GM18870 (cell line): ENCODE measurements around the gene RGP1.

Experiments
- ATAC-seq: cut with Tn5 transposase; IDR thresholded peaks from one replicate; pipeline ENCODE4 v1.9.1; 2021; ENCODE audit warnings: moderate library complexity; ENCODE audit not compliant: unreplicated experiment

RGP1 gene, protein sequence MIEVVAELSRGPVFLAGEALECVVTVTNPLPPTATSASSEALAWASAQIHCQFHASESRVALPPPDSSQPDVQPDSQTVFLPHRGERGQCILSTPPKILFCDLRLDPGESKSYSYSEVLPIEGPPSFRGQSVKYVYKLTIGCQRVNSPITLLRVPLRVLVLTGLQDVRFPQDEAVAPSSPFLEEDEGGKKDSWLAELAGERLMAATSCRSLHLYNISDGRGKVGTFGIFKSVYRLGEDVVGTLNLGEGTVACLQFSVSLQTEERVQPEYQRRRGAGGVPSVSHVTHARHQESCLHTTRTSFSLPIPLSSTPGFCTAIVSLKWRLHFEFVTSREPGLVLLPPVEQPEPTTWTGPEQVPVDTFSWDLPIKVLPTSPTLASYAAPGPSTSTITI

DNA sequence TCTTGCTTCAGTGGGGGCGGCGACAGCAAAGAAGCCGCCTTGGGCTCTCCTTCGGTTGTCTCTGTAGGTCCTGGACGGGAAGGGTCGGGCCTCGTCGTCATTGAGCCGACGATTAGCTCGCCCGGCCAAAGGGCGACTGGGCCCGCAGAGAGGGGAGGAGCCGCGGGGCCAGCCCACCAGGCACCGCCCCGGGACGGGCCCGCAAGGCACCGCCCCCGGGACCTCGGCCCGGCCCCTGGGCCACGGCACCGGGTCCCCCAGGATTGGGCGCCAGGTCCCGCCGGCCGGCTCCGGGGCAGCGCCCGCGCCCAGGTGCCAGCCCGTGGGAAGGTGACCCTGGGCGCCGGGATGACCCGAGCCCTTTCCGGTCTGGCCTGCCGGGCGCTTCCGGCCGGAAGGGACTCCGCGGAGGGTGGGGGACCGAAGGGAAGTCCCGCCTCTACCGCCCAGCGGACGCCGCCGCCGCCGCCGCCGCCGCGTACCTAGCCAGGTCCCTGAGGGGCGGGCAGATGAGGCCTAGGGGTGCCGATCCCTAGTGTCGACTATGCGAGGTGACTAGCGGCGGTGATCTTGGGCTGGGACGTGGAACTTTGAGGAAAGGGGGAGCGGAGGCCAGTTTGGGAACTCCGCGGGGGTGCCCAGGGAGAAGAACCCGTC, at the start of gene RGP1, which contains the start of gene GBA2:
RGP1 (plus strand) TSS at position 430 of the 657 bp plus-strand sequence. CDS start 469 bp downstream, outside the sequence.
GBA2 (minus strand) TSS at position 371 of the 657 bp plus-strand sequence. CDS start 524 bp downstream, outside the sequence.
- no peak for ATAC-seq

DNA sequence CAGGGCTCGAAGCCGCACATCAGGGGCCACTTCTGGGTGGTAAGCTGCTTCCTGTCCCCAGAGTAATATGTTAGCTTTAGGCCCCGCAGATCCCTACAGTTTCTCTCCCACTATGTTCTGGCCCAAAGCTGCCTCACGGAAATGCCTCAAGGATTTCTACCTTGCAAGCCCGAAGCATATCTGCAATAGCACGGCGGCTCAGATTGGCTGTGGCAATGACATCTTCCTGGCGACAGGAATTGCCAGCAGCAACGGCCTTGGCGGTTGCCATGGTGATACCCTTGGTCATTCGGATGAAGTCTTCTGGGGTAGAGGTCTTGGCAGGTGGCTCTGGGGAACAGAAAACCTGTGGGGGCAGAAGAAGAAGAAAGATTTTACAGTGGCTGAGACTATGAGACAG, 49.1 kb upstream of the RGP1 start:
- no peak for ATAC-seq

DNA sequence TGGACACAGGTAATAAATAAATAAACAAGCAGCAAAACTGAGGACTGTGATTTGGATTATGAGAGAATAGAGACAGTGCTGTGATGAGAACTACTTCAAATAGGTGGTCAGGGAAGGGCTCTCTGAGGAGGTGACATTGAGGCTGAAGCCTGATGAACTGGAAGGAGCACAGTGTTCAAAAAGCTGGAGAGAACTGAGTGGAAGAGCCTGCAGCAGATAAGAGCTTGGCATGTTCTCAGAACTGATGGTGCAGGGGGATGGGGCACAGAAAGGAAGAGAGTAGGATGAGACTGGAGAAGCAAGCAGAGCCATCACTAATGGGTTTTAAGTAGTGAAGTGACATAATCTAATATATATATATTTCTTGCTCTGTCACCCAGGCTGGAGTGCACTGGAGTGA, 48.1 kb upstream of the RGP1 start:
- no peak for ATAC-seq

DNA sequence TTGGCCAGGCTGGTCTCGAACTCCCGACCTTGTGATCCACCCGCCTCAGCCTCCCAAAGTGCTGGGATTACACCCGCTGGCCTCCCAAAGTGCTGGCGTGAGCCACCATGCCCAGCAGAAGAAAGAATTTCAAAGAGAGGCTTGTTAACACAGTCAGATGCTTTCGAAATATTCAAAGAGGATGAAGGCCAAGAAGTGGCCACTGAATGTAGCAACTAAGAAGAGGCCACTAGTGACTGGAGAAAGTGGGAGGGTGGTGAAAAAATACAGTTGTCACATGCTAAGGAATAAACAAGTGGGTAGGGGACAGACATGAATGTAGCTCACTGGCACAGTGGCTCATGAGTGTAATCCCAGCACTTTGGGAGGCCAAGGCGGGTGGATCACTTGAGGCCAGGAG, 46.4 kb upstream of the RGP1 start:
- no peak for ATAC-seq

DNA sequence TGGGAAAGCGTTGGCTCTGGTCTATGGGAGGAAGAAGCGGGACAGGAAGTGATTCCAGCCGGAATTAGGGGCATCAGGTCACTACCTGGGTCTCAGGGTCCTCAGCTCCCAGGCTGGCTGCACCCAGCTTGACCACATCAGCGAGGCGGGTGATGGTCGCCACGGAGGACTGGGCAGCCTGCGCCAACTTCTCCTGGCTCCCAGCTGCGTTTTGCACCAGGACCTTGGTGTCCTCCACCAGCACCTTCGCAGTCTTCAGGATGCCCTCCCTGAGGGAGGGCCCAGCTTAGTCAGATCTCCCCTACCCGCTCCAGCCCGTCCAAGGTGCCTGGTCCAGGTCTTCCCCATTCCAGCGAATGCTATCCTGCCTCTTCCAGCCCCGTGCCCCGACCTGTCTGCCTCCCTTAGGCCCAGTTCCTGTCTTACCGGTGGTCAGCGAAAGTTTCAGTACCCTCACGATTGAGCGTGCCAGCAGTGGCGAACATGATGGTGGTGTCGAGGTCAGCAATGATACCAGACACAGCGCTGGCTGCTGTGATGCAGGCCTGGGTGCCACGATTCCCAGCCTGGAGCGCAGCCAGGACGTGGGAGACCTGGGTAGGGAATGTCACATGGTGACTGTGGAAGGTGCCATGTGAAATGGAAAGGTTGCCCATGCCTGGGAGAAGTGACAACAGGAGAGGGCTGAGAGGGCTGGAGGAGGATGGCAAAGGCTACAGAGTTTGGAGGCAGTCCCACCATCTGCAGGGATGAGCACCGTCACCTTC, 45.0 kb upstream of the RGP1 start:
- no peak for ATAC-seq

DNA sequence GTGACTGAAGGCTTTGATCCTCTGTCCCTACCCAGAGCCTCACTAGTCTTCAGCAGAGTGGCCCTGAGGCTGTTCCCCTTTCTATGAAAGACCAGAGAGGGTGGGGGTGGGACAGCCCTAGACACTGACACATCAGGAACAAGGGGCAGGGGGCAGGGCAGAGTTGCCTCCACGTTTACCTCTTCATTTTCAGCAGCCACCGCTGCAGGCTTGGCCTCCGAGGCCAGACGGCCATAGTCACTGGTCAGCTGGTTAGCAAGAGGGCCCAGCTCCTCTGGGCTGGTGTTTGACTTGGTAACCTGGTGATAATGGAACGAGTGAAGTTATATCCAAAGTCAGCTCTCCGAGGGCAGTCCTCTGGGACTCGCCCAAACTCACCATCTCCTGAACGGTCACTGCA, 43.7 kb upstream of the RGP1 start:
- ATAC-seq: no peak

DNA sequence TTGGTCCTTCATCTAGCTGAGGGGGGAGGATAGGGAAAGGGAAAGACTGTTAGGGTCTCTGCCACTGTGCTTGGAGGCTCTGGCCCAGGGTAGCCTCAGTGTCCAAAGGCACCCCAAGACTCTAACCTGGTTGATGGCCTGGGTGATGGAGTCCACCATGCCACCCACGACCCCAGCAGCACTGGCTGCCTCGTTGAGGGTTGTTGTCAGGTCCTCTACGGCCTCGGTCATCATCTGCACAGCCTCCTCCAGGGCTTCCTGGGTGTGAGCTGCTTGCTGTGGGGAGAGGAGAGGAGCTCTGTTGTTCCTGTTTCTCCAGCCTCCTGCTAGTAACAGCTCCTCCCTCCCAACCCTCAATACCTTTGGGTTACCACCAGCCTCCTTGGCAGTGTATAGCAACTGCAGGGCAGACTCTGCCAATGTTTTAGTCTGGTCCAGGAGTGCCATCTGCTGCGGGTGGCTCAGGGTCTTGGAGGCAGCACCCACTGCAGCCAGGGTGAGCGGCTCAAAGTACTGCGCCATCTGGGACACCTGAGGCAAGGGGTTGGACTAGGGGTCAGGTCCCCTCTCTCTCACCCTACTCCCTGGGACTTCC, 43.2 kb upstream of the RGP1 start:
- ATAC-seq: no peak

DNA sequence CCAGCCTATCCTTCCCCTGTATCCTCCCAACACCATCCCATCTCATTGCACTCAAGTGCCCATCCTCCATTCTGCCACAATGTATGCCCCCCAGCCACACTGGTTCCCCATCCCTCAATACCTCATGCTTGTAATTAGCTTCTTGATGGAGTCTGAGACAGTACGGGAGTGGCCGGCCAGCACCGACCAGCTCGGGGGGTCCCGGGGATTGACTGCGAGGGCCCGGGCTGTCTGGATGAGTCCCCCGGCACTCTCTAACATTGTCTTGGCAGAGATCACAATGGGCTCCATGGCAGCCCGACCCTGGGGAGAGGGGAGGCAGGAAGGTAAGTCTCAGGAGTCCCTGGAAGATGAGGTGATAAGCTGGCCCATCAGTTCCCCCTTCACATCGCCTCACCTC, 42.1 kb upstream of the RGP1 start:
- no peak for ATAC-seq

DNA sequence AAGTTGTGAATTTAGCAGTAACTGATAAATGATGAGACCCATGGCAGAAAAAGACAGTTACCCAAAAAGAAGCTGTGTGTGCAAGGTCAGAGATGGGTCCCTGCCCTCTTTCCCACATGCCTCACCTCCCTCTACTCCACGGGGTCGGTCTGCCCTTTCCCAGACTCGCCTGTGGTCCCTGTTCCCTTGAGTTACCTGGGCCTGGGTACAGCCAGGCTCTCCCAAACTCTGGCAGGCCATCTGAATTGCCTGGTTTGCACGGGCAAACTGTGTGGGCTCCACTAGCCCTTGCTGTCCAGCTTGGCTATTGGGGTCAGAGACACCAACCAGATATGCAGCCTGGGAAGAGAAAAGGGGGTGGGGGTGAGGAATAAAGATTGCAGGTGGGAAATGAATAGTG, 40.9 kb upstream of the RGP1 start:
- no peak for ATAC-seq

DNA sequence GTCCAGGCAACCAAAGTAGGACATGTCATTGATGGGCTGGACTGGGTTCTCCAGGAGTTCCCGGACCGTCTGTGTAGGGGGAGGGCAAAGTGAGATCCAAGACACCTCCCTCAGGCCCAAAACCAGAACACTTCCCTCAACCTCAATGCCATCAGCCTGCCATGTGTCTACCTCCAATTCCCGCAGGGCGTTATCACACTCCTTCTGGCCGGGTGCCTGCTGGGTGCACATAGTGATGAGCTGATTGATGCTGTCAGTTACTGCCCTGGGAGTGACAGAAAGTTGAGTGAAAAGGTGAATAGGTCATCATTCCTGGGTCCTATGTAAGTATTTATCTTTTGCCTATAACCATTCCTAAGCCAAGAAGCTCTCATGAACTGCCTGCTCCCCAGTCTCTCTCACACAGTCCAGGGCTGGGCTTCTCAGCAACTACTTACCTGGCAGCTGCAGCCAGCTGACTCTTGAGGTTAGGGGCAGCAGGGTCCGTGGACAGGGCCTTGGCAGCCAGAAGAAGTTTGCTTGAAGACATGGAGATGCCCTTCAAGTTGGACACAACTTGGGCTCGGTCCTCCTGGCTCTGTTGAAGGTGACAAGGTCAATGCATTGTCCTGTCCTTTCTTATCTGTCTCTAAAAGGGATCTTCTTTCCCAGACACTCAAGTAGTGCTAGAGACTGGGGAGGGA, 38.1 kb upstream of the RGP1 start:
- ATAC-seq: no peak

DNA sequence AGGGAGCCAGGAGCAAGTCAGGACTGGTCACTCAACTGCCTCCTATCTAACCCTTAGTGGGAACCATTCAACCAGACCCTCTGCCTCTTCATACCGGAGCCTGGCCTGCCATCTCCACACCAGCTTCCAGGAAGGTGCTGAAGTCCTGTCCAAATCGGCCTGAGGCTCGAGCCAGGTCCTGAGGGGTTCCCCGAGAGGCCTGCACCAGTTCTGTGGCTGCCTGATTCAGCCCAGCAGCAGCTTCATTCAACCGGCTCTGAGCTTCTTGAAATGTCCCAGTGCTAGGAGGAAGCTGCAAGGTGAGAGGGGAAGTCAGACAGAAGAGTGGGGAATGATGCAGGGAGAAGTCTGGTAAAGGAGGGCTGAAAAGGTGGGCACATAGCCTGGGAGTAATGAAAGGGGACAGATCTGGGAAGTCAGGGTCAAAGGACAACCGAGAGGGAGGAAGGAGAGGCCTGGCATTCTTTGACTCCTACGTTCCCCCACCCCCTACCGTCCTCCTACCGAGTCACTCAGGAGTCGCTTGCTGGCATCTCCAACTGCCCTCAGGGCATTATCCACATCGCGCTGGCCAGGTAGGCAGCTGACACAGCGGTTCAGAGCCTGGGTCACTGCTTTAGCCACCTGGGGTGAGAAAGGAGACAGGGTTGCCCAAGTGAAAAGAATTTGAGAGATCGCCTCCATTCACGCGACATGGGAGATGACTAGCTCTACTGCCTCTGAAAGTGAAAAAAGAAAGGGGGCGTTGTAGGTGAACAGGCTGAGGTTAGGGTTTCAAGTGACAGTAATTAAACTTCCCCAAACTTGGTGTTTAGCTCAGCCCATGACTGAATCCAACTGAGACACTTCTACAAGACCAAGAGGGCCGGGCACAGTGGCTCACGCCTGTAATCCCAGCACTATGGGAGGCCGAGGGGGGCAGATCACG, 37.3 kb upstream of the RGP1 start:
- ATAC-seq: no peak

DNA sequence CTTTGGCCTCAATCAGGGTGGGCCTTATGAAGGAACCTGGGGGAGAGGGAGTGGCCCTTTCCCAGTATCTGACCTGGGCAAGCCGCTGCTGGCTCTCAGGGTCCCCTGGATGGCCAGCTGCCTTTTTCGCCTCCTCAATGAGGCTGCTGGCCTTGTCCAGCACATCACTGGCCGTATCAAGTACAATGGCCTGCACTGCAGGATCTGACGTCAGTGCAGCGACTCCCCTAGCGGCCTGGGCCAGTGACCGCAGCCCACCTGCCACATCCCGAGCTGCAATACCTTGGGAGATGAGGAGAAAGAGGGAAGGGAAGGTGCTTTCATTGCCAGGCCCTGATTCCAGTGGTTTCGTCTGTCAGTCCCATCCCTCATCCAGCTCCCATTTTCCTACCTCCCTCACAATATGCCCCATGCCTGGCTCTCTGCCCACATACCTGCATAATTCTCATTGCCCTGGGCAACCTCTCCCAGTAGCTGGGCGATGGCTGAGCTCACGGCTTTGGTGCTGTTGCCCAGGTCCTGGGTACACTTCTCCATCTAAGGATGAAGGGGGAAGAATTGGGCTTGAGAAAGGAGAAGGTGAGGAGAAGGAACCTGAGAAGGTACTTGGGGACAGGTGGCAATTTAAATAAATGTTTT, 36.2 kb upstream of the RGP1 start:
- no peak for ATAC-seq

DNA sequence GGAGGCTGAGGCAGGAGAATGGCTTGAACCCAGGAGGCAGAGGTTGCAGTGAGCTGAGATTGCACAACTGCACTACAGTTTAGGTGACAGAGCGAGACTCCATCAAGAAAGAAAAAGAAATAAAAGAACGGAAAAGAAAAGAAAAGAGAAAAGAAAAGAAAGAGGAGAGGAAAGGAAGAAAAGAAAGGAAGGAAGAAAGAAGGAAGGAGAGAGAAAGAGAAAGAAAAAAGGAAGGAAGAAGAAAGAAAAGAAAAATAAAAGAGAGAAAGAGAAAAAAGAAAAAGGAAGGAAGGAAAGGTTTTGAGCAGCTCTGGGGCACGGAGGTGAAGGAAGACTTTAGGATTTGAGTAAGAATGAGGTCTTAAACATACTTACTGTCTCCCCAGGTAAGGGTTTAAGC, 35.5 kb upstream of the RGP1 start:
- no peak for ATAC-seq

DNA sequence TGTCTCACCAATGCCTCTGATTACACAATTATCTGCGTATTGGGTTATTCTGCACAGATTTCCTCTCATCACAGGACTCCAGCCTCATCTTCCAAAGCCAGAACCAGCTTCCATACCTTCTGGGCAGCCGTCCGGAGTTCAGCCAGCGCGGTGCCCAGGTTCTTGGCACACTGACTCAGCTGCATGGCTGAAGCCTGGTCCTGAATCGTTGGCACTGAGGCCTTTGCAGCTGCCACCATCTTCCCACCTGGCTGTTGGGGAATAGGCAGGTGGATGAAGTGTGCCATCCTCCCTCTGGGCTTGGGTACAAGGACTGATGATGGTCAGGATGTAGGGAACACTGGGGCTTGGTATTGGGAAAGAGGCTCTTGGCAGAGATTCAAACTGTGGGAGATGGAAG, 35.0 kb upstream of the RGP1 start:
- ATAC-seq: no peak

DNA sequence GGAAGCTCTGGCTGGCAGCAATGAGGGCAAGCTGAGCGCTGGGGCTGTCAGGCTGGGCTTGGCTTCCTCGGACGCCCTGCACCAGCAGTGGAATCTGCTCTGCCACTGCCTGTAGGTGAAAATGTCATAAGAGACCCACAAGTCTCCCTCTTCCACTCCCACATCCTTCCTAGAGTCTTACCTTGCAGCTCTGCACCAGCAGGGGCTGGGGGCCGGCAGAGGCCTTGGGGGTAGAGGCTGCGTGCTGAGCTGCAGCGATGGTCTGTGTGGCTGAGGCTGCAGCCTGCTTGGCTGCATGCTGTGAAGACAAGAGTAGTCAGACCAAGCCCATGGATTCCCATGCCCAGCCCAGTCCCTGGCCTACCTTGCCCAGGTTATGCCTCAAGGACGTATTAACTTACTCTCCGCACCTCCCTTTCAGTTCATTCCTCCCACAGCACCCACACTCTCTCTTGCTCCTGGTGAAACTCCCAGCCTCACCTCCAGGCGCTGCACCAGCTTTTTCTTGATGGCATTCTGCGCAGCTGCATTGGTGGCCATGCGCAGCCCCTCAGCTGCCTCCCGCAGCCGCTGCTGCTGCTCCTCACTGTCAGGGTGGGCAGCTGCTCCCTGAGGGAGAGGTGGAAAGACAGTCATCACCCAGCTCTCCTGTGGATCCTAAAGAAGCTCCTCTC, 34.4 kb upstream of the RGP1 start:
- ATAC-seq: no peak

DNA sequence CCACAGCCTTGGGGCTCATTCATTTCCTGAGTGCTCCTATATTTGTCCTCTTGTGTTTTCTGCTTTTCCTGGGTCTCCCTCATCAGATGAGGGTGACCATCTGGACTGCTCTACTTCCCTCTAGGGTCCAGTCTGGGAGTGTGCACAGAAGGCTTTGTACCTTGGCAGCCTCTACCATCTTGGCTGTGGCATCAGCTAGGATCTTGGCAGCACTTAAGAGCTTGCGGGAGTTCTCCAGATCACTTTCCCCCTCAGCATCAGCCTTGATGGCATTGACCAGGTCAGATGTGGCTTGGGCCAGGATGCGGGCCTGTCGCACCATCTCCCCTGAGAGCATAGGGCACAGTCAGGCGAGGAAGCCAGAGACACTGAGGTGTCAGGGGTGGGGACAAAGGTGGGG, 32.9 kb upstream of the RGP1 start:
- ATAC-seq: no peak

DNA sequence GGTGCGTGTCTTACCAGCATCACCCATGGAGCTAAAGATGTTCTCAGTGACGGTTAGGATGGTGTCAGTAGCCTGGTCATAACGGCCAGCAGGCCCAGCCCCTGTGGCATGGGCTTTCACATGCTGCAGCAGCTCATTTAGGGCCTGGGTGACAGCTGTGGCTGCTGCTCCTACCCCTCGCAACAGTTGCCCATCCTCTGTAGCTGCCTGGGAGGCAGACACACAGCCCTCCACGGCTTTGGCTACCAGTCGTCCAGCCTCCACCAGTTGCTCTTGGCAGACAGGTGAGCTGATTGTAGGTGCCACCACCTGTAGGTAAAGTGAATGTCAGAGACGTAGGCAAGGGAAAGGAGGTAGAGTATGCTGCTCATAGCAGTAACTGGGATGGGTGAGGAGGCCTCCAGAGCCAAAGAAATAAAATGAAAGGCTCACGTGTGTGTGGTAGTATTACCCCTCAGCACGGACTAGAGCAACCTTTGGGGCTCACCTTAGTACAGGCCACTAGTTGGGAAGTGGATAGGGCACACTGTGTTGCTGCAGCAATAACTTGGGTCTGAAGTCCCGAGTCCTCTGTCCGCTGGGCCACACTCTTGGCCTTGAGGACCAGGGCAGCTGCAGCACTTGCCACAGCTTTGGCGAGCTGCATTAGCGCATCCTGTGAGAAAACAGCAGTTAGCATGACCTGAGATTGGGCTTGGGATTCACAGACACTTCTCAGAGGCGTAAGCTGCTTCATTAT, 31.8 kb upstream of the RGP1 start:
- no peak for ATAC-seq
